Aorta (tissue), 5 donors: ENCODE data around the gene RUBCN. TPM values are rescaled to one million over a fixed set of nuclear protein-coding genes. Genes with fewer than 3 reads are reported as not detected.
"Not testable (repeated sequence)": the region's sequence is repeated elsewhere in the genome, so short reads cannot be mapped to it uniquely, and the experiment has no call there.

Source experiments
- ATAC-seq: fragments of 200-7000 bp; cut with Tn5 transposase; one replicate; pipeline ENCODE4 v1.9.1; 2022; ENCODE audit warnings: moderate library complexity; ENCODE audit not compliant: low FRiP score
- DNase-seq, 2 donors: peaks; one replicate each; pipeline ENCODE4 v3.0.0-alpha.2; 2020
- H3K27ac ChIP-seq, 2 donors: one replicate each; pipeline ENCODE4 v1.5.1; 2013; ENCODE audit warnings: low read length in 2 of 2, mild to moderate bottlenecking in 2 of 2, moderate library complexity in 2 of 2, control low read depth in 1 of 2, inconsistent platforms in 1 of 2, low read depth in 1 of 2
- H3K27me3 ChIP-seq, 2 donors: one replicate each; pipeline ENCODE4 v1.6.1; 2013; ENCODE audit warnings: control low read depth in 1 of 2, low read length in 1 of 2, mild to moderate bottlenecking in 1 of 2, moderate library complexity in 1 of 2; ENCODE audit not compliant: insufficient read depth in 2 of 2, control insufficient read depth in 1 of 2
- H3K36me3 ChIP-seq, 2 donors: one replicate each; pipeline ENCODE4 v1.6.1; 2013; ENCODE audit warnings: control low read depth in 1 of 2, low read length in 1 of 2, mild to moderate bottlenecking in 1 of 2; ENCODE audit not compliant: insufficient read depth in 2 of 2, control insufficient read depth in 1 of 2
- H3K4me1 ChIP-seq, 2 donors: one replicate each; pipeline ENCODE4 v1.6.1; 2013; ENCODE audit warnings: low read length in 2 of 2, control low read depth in 1 of 2, mild to moderate bottlenecking in 1 of 2, moderate library complexity in 1 of 2; ENCODE audit not compliant: insufficient read depth in 2 of 2, control insufficient read depth in 1 of 2
- H3K4me3 ChIP-seq, 2 donors: one replicate each; pipeline ENCODE4 v1.5.1; 2013; ENCODE audit warnings: low read length in 2 of 2, control low read depth in 1 of 2, mild to moderate bottlenecking in 1 of 2
- H3K9me3 ChIP-seq: one replicate; pipeline ENCODE4 v1.6.1; 2013; ENCODE audit warnings: mild to moderate bottlenecking, low read length; ENCODE audit not compliant: control insufficient read depth
- WGBS, 2 donors: extraction: QIAGEN DNeasy Blood & Tissue Kit; methylation state at CpG; one replicate each; pipeline ENCODE4 v1.1.7; 2013; 5-methylcytosine and 5-hydroxymethylcytosine counted together
- intact Hi-C, 2 donors: fragments of 100-400 bp; cut with DNase I; formaldehyde crosslinking; loops; one replicate each; pipeline versions ENCODE4 v1.14.2 to v1.15.0; 2022
- polyA plus RNA-seq, 2 donors: library from polyadenylated mRNA; stranded (reverse); fragments of 200-250 nt; gene quantifications; one replicate each; pipeline ENCODE4 v1.2.3, GENCODE V29; 2013
- total RNA-seq, 2 donors: library from RNA; stranded (reverse); fragmentation: NEBNext Ultra II Directional; extraction: Animal tissue kit (Norgen Biotek cat#: 25700); gene quantifications; one replicate each; pipeline ENCODE4 v1.2.1, GENCODE V29; 2021
- donor health status: healthy with polysubstance abuse.
- donor health status: Bipolar disorder and iron deficiency.
- donor health status: DM: no; HTN: no; CAD: no.
- donor health status: DM: no; HTN: no; CAD: no.
- donor health status: DM: yes; HTN: yes; CAD: no.

The RUBCN gene
- total and polyA plus RNA-seq, 4 donors: 6.9 to 41.1 (median 26.3) TPM

GRCh38 chr3:197746209-197746608, 9.5 kb upstream of the RUBCN start:
- WGBS, 2 donors: 84 to 89% methylated on average over 3 of the region's 3 CpGs
- no peaks in the 10 kb centered on the region for H3K9me3 ChIP-seq
- no peak overlapping the region for H3K27ac ChIP-seq
- H3K36me3 ChIP-seq: no peaks in the 10 kb centered on the region
- no peak for DNase-seq
- H3K4me3 ChIP-seq: no peak overlapping the region
- ATAC-seq: no peak
- no peaks in the 10 kb centered on the region for H3K27me3 ChIP-seq
- no peaks in the 10 kb centered on the region for H3K4me1 ChIP-seq
- intact Hi-C loops: loop anchor here in 1 of 2 donors (5.0 kb wide), 1 partner anchor 34 kb away; no protein-coding TSS in a partner anchor

GRCh38 chr3:197742787-197743186, 6.1 kb upstream of the RUBCN start:
- Histone ChIP-seq H3K27ac (no peak overlapping the region), H3K4me1 (no peaks in the 10 kb centered on the region), H3K36me3 (no peaks in the 10 kb centered on the region), H3K9me3 (no peaks in the 10 kb centered on the region), H3K27me3 (no peaks in the 10 kb centered on the region), H3K4me3 (no peak overlapping the region)
- WGBS, 2 donors: 84 to 85% methylated on average over 3 of the region's 3 CpGs
- DNase-seq (no peak), ATAC-seq (no peak)
- intact Hi-C loops: no loop called here

DNA sequence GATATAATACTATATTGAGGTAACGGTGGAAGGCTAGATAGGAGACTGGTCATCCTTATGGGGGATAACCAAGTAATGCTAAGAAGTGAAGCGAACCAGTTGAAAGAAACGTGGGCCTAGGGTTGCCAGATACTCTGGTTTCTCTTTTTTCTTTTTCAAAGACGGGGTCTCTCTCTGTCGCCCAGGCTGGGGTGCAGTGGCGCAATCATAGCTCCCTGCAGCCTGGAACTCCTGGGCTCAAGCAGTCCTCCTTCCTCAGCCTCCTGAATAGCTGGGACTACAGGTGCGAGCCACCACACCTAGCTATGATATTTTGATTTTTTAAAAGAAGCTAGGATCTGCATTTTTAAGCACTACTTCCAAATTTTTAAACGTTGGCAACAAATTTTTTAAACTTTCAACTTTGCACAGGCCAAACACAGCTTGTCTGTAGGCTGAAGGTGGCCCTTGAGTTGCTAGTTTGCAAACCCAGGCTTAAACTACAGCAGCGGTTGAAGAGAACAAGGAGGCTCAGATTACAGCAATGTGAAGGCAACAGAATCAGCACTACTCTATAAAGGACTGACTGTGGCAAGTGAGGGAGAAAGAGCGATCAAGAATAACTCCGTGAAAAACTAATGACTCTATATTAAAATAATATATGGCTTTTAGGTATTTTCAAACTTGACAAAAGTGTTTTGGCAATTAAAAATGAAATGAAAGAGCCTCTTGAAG, 1.2 kb upstream of the RUBCN start:
- Histone ChIP-seq H3K27me3 (no peaks in the 10 kb centered on the region), H3K9me3 (no peaks in the 10 kb centered on the region), H3K36me3 (no peaks in the 10 kb centered on the region), H3K27ac (no peak overlapping the region), H3K4me1 (no peaks in the 10 kb centered on the region), H3K4me3 (no peak overlapping the region)
- ATAC-seq (no peak), DNase-seq (peak in 1 of 2 donors; percentile 37)
- intact Hi-C loops: loop anchor here in 1 of 2 donors (5.0 kb wide), 1 partner anchor 61 kb away; no protein-coding TSS in a partner anchor
- 68 to 71% methylated on average over 11 of the region's 11 CpGs for WGBS, 2 donors

DNA sequence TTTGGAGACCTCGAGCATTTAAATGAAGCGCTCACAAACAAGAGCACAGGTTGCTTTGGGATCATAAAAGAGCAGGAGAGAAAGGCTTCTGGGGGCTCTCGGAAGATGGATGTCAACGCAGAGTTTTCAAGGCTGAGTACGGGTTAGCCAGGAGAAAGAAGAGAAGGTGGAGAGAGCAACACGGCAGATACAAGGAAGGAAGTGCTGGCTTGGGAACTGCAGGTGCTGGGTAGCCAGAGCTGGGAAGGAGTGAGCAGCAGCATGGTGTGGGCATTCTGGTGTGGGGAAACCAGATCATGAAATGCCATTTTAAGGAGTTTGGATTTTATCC, 580 bp upstream of the RUBCN start:
- Histone ChIP-seq H3K27me3 (no peaks in the 10 kb centered on the region), H3K4me1 (no peaks in the 10 kb centered on the region), H3K9me3 (no peaks in the 10 kb centered on the region), H3K4me3 (peak overlapping the region; percentile 44 to 72), H3K27ac (peak overlapping the region in 1 of 2 donors; percentile 80), H3K36me3 (no peaks in the 10 kb centered on the region)
- no peak for ATAC-seq
- intact Hi-C loops: loop anchor here in 1 of 2 donors (5.0 kb wide), 1 partner anchor 60 kb away; no protein-coding TSS in a partner anchor
- DNase-seq: peak in 1 of 2 donors; percentile 19
- 1 to 2% methylated on average over 6 of the region's 6 CpGs for WGBS, 2 donors

GRCh38 chr3:197736010-197736490, 654 bp downstream of the RUBCN start:
- Histone ChIP-seq H3K36me3 (no peaks in the 10 kb centered on the region), H3K4me3 (peak overlapping the region; percentile 67 to 83), H3K27ac (peak overlapping the region in 1 of 2 donors; percentile 72), H3K4me1 (no peaks in the 10 kb centered on the region), H3K9me3 (no peaks in the 10 kb centered on the region), H3K27me3 (no peaks in the 10 kb centered on the region)
- intact Hi-C loops: loop anchor here in 1 of 2 donors (5.0 kb wide), 1 partner anchor 59 kb away; no protein-coding TSS in a partner anchor
- 0 to 1% methylated on average over 17 of the region's 17 CpGs for WGBS, 2 donors
- ATAC-seq: peak; percentile 1
- peak in 1 of 2 donors; percentile 75 for DNase-seq

GRCh38 chr3:197734667-197735318, 1.9 kb downstream of the RUBCN start:
- H3K36me3 ChIP-seq: no peaks in the 10 kb centered on the region
- WGBS, 2 donors: 89 to 92% methylated on average over 7 of the region's 7 CpGs
- H3K27me3 ChIP-seq: no peaks in the 10 kb centered on the region
- H3K4me3 ChIP-seq: no peak overlapping the region
- DNase-seq (peak in 1 of 2 donors; percentile 27), ATAC-seq (no peak)
- no peak overlapping the region for H3K27ac ChIP-seq
- peaks cover 0 to 3% of the 10 kb centered on the region in 2 donors for H3K4me1 ChIP-seq
- H3K9me3 ChIP-seq: no peaks in the 10 kb centered on the region
- intact Hi-C loops: loop anchor here in 1 of 2 donors (5.0 kb wide), 1 partner anchor 57 kb away; no protein-coding TSS in a partner anchor

- 94 to 96% methylated on average over 4 of the region's 4 CpGs for WGBS, 2 donors
- Histone ChIP-seq H3K4me1 (peaks cover 0 to 3% of the 10 kb centered on the region in 2 donors), H3K9me3 (no peaks in the 10 kb centered on the region), H3K27me3 (no peaks in the 10 kb centered on the region), H3K36me3 (no peaks in the 10 kb centered on the region), H3K4me3 (no peak overlapping the region), H3K27ac (no peak overlapping the region)
- DNase-seq: no peak
- intact Hi-C loops: no loop called here
- no peak for ATAC-seq
These were observed 3.7 kb downstream of the RUBCN start for GRCh38 chr3:197733042-197733441.

- DNase-seq, H3K27ac ChIP-seq, H3K4me1 ChIP-seq, H3K9me3 ChIP-seq, ATAC-seq, H3K36me3 ChIP-seq, H3K4me3 ChIP-seq, intact Hi-C loops, H3K27me3 ChIP-seq: not testable (repeated sequence)
- 95% methylated on average over 10 to 27 of the region's 27 CpGs for WGBS, 2 donors
These were observed 5.2 kb downstream of the RUBCN start for GRCh38 chr3:197731483-197731882.
